ENCODE results near the gene MEGF6.

DNA sequence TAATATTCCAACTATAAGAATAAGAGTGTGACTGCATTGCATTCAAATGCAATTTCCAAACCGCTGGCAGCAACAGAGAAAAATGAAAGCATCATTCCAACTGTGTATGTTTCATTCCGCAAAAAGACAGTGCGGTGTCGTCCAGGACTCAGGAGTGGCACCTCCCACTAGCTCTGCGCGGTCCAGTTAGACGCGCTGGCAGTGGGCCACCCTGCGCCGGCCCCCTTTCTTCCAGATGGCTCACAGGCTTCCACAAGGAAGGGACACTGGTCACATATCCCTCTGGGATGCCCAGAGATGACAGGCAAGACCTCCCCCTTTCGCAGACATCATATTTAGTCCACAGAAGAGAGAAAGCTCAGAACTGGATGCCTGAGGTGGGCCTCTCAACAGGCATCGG is 26.7 kb upstream of the MEGF6 start:
- TF ChIP-seq, protein P1, sequence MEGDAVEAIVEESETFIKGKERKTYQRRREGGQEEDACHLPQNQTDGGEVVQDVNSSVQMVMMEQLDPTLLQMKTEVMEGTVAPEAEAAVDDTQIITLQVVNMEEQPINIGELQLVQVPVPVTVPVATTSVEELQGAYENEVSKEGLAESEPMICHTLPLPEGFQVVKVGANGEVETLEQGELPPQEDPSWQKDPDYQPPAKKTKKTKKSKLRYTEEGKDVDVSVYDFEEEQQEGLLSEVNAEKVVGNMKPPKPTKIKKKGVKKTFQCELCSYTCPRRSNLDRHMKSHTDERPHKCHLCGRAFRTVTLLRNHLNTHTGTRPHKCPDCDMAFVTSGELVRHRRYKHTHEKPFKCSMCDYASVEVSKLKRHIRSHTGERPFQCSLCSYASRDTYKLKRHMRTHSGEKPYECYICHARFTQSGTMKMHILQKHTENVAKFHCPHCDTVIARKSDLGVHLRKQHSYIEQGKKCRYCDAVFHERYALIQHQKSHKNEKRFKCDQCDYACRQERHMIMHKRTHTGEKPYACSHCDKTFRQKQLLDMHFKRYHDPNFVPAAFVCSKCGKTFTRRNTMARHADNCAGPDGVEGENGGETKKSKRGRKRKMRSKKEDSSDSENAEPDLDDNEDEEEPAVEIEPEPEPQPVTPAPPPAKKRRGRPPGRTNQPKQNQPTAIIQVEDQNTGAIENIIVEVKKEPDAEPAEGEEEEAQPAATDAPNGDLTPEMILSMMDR (IDR thresholded peaks at IDR 0.05): no peak
- TF ChIP-seq POLR2A (IDR thresholded peaks at IDR 0.05): no peak
- no peak for TF ChIP-seq POLR2AphosphoS5 (IDR thresholded peaks at IDR 0.05)
